ENCODE data around the gene UNC5A. TPM values are rescaled to one million over a fixed set of nuclear protein-coding genes. Genes with fewer than 3 reads are reported as not detected.

The UNC5A gene
- polyA plus RNA-seq, 1 of the 3 experiments (the other 2 are of a cell fraction): 0.46 TPM

- TF ChIP-seq CTCF (IDR thresholded peaks at IDR 0.05) (no peak), SMC3 (IDR thresholded peaks at IDR 0.05; ENCODE audit: low read depth, low read length) (no peak), SIN3A (IDR thresholded peaks at IDR 0.05; ENCODE audit: borderline replicate concordance, low read depth, low read length) (no peak), CHD2 (IDR thresholded peaks at IDR 0.05; ENCODE audit: low read length, partially characterized antibody) (no peak), RCOR1 (IDR thresholded peaks at IDR 0.05; ENCODE audit: low read length) (no peak), TAF1 (IDR thresholded peaks at IDR 0.05; ENCODE audit: borderline replicate concordance, low read depth, low read length) (no peak), IRF3 (IDR thresholded peaks at IDR 0.05; ENCODE audit: low read depth, low read length) (no peak)
These were observed 11.9 kb downstream of the UNC5A start (continued) for GRCh38 chr5:176822041-176822792.

GRCh38 chr5:176822793-176823481 lies 12.6 kb downstream of the UNC5A start:
- H3K4me2 ChIP-seq: no peak overlapping the region

More at GRCh38 chr5:176822793-176823481, 12.6 kb downstream of the UNC5A start:
- H3K27me3 ChIP-seq (ENCODE audit: insufficient read depth): no peaks in the 10 kb centered on the region; the same call in none of the 2 replicates
- no peaks in the 10 kb centered on the region for H3K9me2 ChIP-seq
- no peak overlapping the region for H3K9ac ChIP-seq
- H3F3A ChIP-seq (replicated peaks; ENCODE audit: insufficient read depth): no peaks in the 10 kb centered on the region
- POLR2A ChIA-PET: interaction anchor here (0.9 to 1.6 kb wide), 2 partner anchors 13 to 20 kb away, joined by 4 read pairs; no protein-coding TSS in a partner anchor
- H3K79me2 ChIP-seq (ENCODE audit: insufficient read depth): no peaks in the 10 kb centered on the region
- H3K36me3 ChIP-seq (replicated peaks in 1 of 2; ENCODE audit: control insufficient read depth in 1 of 2, insufficient read depth in 2 of 2, low read length in 1 of 2): no peaks in the 10 kb centered on the region
- H4K20me1 ChIP-seq (ENCODE audit: insufficient read depth): no peaks in the 10 kb centered on the region
- H2AFZ ChIP-seq (ENCODE audit: low read depth): no peak overlapping the region
- TF ChIP-seq FOXJ3 (CRISPR knock-in tag; IDR thresholded peaks at IDR 0.05) (no peak), PBX3 (IDR thresholded peaks at IDR 0.05) (no peak), CTCF (IDR thresholded peaks at IDR 0.05) (no peak), GATA2 (CRISPR knock-in tag; IDR thresholded peaks at IDR 0.05) (no peak), FOXM1 (IDR thresholded peaks at IDR 0.05; ENCODE audit: low read depth) (no peak), NRF1 (IDR thresholded peaks at IDR 0.05; ENCODE audit: low read depth, low read length) (no peak), TCF12 (IDR thresholded peaks at IDR 0.05) (no peak), EP300 (IDR thresholded peaks at IDR 0.05; ENCODE audit: borderline replicate concordance in 1 of 2, low read depth in 1 of 2, low read length in 1 of 2) (no peak), JUND (IDR thresholded peaks at IDR 0.05) (no peak), MXI1 (IDR thresholded peaks at IDR 0.05; ENCODE audit: low read depth, low read length) (no peak), YY1 (IDR thresholded peaks at IDR 0.05; ENCODE audit: low read depth) (no peak)
- no peaks in the 10 kb centered on the region for H3K9me3 ChIP-seq
- peak; percentile 73 for DNase-seq
- CTCF ChIA-PET: interaction anchor here (0.7 to 16.4 kb wide), 5 partner anchors 9 to 164 kb away, joined by 3 to 167 read pairs (median 4); no protein-coding TSS in a partner anchor
- peak overlapping the region in 1 of 2 experiments; percentile 17; a peak in 2 of 4 replicates for H3K27ac ChIP-seq (ENCODE audit: low read depth in 2 of 2, low read length in 1 of 2)
- no peak overlapping the region for H3K4me3 ChIP-seq (ENCODE audit: low read depth in 2 of 2, low read length in 1 of 2)
- 70% methylated on average over 21 of the region's 21 CpGs for WGBS (ENCODE audit: low lambda C conversion rate)
- H3K4me1 ChIP-seq (ENCODE audit: control insufficient read depth in 1 of 2, insufficient read depth in 2 of 2, low read depth in 1 of 2, low read length in 1 of 2): peaks cover 0 to 32% of the 10 kb centered on the region in 2 experiments; a peak in 1 of 4 replicates
